HG03469 (cell line): ENCODE measurements around the gene DPH2.

ENCODE experiments used
- ATAC-seq: cut with Tn5 transposase; IDR thresholded peaks from one replicate; pipeline ENCODE4 v1.9.1; 2021; ENCODE audit warnings: mild to moderate bottlenecking, moderate library complexity, moderate number of reproducible peaks; ENCODE audit not compliant: unreplicated experiment

The DPH2 gene

DNA sequence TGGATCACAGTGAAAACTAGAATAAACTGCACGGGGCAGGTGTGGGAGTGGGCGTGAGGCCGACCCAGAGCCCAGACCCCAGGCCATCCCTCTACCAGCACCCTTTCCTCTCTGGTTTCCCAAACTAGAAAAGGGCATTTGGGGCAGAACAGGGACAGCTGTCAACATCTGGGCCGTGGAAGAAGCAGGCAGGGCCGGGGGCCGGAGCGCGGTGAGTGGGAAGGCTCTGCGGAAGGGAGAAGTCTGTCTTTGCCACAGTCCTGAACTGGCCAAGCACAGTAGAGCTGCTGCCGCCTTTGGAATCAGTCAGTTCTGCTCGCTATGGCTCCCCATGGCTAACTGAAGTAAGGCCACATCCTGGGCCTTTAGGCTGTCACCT, 28.2 kb downstream of the DPH2 start:
- ATAC-seq, result no peak

GRCh38 chr1:43999455-43999854, 29.6 kb downstream of the DPH2 start:
- ATAC-seq, result no peak

- no peak for ATAC-seq
Measured at GRCh38 chr1:44000122-44000665, 30.4 kb downstream of the DPH2 start.

GRCh38 chr1:44002165-44002564, 32.4 kb downstream of the DPH2 start:
- no peak for ATAC-seq

- no peak for ATAC-seq
Measured at GRCh38 chr1:44002606-44003157, 32.9 kb downstream of the DPH2 start.

DNA sequence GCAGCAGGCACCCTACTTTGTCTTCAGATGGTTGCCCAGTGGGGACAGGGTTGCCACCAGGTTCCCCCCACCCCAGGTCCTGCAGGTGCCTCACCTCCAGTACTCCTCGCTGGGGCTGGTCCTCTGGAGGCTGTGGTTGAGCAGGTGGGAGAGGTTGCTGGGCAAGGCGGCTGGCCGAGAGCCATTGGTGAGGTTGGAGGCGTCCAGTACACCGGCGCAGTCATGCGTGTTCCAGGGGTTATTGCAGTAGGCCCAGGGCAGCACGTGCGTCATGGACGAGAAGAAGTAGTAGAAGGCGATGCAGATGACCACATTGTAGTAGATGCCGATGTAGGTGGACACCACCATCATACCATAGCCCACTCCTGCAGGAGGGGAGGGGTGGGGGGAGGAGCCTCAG, 38.4 kb downstream of the DPH2 start:
- ATAC-seq, result no peak

- ATAC-seq, result no peak
Measured at GRCh38 chr1:44010935-44011471, 41.2 kb downstream of the DPH2 start.

GRCh38 chr1:44012404-44012803, 42.6 kb downstream of the DPH2 start:
- no peak for ATAC-seq

GRCh38 chr1:44012941-44013609, 43.3 kb downstream of the DPH2 start:
- ATAC-seq, result no peak

- no peak for ATAC-seq
Measured at GRCh38 chr1:44013949-44014348, 44.1 kb downstream of the DPH2 start.

DNA sequence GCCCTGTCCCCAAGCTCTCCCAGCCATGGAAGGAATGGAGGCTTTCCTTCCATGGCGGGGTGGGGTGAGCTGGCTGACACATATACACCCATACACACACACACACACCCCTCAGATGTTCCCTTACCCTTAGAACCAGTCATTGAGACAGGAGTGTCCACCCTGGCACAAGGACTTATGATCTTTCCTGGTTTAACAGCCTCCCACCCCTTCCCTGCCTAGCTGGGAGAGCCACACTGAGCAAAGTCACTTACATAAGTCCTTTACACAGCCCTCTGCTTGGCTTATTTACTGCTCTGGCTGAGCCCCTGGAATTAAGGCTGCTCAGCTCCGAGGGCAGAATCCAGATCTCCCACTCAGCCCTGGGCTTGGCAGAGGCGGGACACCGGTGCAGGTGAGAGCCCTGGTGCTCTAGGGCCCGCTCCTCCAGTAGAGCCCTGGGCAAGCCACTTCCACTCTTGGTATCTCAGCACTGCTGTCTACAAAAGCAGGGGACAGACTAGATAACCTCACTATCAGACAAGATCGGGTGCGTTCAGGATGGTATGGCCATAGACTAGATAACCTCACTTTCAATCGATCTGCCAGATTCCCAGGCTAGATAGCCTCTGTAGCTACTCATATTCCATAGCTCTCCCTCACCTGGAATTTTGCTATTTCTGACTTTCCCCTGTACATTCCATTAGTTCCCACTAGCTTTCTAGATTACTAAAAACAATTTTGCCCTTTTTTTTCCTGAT, 44.7 kb downstream of the DPH2 start:
- ATAC-seq, result no peak

DNA sequence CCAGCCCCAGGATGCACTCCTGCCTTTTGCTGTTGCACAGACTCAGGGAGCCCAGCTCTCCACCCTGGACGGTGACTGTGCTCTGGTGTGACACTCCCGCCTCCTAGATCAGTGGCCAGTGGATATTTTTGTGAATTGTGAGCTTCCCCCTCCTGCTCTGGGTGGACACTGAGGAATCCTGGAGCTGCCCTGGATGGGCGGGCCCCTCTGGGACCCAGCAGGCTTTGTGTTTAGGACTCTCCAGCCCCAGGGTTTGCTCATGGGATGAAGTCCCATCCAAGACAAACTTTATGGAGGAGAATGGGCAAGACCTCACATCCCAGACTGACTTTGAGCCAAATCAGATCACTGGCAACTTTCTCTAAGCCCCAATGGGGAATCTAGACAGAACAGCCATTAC, 45.4 kb downstream of the DPH2 start:
- no peak for ATAC-seq

GRCh38 chr1:44016041-44016889, 46.5 kb downstream of the DPH2 start:
- no peak for ATAC-seq

DNA sequence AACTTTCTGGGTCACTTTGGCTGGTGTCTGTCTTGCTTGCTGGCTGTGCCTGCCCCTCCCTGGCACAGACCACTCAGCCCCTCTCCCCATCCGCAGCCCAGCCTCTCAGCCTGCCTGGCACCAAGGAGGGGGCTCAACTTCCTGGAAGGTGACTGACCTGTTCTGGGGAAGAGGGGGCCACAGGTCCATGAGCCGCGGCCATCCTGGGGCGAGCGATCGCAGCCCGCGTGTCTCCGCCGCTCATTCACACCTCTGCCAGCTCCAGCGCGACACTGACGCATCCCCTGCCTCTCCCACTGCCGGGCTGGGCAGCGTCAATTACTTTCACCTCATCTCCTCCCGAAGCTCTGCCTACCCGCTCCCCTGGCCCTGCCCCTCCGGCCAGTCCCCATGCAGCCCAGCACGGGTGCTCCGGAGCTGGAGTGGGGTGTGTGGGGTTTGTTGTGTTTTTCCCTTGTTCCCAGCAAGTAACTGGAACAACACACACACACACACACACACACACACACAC, 47.1 kb downstream of the DPH2 start:
- ATAC-seq, result no peak

DNA sequence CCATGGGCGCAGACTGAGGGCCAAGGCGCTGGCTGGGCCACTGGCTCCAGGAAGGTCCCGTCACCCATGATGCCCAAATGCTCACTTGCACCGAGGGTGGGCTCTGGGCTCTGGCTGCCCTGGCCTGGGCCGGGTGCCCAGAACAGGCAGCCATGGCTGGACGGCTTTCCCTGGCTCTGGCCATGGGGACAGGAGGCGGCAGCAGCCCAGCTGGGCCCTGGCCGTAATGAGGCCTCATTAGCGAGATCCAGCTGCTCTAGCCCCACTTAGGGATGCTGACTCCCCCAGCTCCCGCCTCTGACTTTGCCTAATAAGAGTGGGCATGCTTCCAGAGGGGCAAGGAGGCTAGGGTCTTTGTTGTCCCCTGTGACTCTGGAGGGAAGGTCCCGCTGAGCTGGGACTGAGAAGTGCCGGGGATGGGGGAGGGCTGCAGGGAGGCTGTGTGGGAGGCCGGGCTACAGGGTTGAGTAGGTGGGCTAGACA, 49.7 kb downstream of the DPH2 start:
- ATAC-seq, result no peak

DNA sequence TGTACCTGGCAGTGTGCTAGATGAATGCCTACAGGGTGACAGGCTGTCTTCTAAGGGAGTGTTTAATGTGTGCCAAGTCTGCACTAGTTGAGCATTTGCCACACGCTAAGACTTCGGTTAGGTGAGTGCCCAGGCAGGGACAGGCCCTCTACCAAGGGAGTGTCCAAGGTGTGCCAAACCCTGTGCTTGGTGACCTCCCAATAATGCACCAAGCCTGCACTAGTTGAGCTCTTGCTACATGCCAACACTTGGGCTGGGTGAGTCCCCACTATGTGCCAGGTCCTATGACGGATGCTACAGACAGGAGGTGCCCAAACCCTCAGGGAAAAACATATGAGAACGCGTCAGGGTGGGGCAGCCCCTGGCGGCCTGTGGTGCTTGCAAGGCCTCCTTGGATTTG, 50.7 kb downstream of the DPH2 start:
- no peak for ATAC-seq

GRCh38 chr1:44021156-44021555, 51.3 kb downstream of the DPH2 start:
- no peak for ATAC-seq

DNA sequence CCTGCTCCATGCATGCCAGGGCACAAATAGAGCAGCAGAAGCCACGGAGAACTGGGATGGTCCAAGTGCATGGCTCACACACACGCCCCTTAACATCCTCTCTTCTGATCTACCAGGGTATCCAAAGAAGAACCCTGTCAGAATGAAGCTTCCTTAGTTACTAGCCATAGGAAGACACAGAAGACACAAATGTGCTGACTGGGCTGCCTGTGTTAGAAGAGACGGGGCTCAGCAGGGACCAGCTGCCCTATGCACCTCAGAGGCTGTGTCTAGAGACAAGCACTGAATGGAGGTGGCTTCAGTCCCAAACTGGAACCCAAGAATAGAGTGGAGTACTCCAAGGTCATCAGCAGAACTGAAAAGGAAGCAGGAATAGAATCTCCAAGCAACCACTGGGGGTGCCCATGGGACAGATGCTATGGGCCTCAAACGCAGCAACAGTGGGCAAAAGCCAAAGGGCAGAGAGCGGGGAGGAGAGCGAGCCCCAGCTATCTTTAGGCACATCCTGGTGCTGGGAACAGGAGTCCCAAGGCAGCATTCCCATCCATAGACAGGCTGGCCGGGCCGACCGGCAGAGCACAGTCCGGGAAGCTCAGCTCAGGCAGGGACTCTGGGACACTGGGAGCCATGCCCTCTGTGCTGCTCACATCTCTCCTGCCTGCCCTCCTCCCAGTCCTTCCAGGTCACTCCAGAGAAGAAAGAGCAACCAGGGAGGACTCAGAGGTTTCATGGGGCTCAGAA, 51.9 kb downstream of the DPH2 start:
- no peak for ATAC-seq
